Neutrophil (primary cell): Measurements from ENCODE around the gene TWF2.

Experiments
- H3K27ac ChIP-seq: fragments of 200-600 bp; sonication (generic); 2 replicates; pipeline ENCODE4 v1.5.1; 2016; ENCODE audit warnings: mild to moderate bottlenecking, moderate library complexity
- H3K27me3 ChIP-seq: fragments of 200-600 bp; sonication (generic); 2 replicates; pipeline ENCODE4 v1.6.0; 2016; ENCODE audit warnings: mild to moderate bottlenecking
- H3K36me3 ChIP-seq: fragments of 200-600 bp; sonication (generic); 2 replicates; pipeline ENCODE4 v1.5.1; 2017
- H3K4me1 ChIP-seq, 2 experiments: fragments of 200-600 bp in 1 of 2; sonication (generic) in 1 of 2; 1 replicate in 1 of 2; 2 replicates in 1 of 2; pipeline versions ENCODE4 v1.5.1 to v1.6.1; 2013 to 2016; ENCODE audit warnings: low read depth in 1 of 2, low read length in 1 of 2, mild to moderate bottlenecking in 1 of 2, moderate library complexity in 1 of 2; ENCODE audit not compliant: control insufficient read depth in 1 of 2, insufficient read depth in 1 of 2
- H3K4me3 ChIP-seq, 2 experiments: fragments of 200-600 bp in 1 of 2; sonication (generic) in 1 of 2; 1 replicate in 1 of 2; 2 replicates in 1 of 2; pipeline ENCODE4 v1.5.1; 2013 to 2016; ENCODE audit warnings: low read depth in 1 of 2, low read length in 1 of 2, mild to moderate bottlenecking in 1 of 2, moderate library complexity in 1 of 2
- H3K9me3 ChIP-seq: fragments of 200-600 bp; sonication (generic); 2 replicates; pipeline ENCODE4 v1.5.1; 2016
- CTCF ChIP-seq: fragments of 200-600 bp; sonication (generic); IDR thresholded peaks from 2 replicates; pipeline ENCODE4 v1.5.1; 2016; ENCODE audit warnings: antibody characterized with exemption

TWF2 gene

GRCh38 chr3:52249683-52250082 lies 10.7 kb upstream of the TWF2 start:
- peaks cover 70% of the 10 kb centered on the region for H3K36me3 ChIP-seq
- peak overlapping the region; percentile 98 for H3K27ac ChIP-seq
- no peaks in the 10 kb centered on the region for H3K9me3 ChIP-seq
- TF ChIP-seq CTCF, result no peak
- H3K27me3 ChIP-seq, result no peaks in the 10 kb centered on the region
- H3K4me3 ChIP-seq, result no peak overlapping the region
- H3K4me1 ChIP-seq, result peaks cover 55 to 69% of the 10 kb centered on the region in 2 experiments

GRCh38 chr3:52248816-52249547 lies 10.0 kb upstream of the TWF2 start:
- no peak overlapping the region for H3K4me3 ChIP-seq
- no peak for TF ChIP-seq CTCF
- peaks cover 61 to 73% of the 10 kb centered on the region in 2 experiments for H3K4me1 ChIP-seq
- H3K27me3 ChIP-seq, result no peaks in the 10 kb centered on the region
- H3K9me3 ChIP-seq, result no peaks in the 10 kb centered on the region
- H3K36me3 ChIP-seq, result peaks cover 63% of the 10 kb centered on the region
- peak overlapping the region; percentile 98 for H3K27ac ChIP-seq

- Histone ChIP-seq H3K9me3 (no peaks in the 10 kb centered on the region), H3K4me1 (peaks cover 60 to 71% of the 10 kb centered on the region in 2 experiments), H3K27ac (peak overlapping the region; percentile 98), H3K27me3 (no peaks in the 10 kb centered on the region), H3K4me3 (peak overlapping the region in 1 of 2 experiments; percentile 81), H3K36me3 (peaks cover 57% of the 10 kb centered on the region)
- TF ChIP-seq CTCF, result no peak
These were observed 9.2 kb upstream of the TWF2 start for GRCh38 chr3:52248165-52248541.

GRCh38 chr3:52247409-52248164 lies 8.6 kb upstream of the TWF2 start:
- Histone ChIP-seq H3K9me3 (no peaks in the 10 kb centered on the region), H3K27ac (peak overlapping the region; percentile 98), H3K4me3 (peak overlapping the region; percentile 81 to 94), H3K27me3 (no peaks in the 10 kb centered on the region), H3K4me1 (peaks cover 55 to 66% of the 10 kb centered on the region in 2 experiments), H3K36me3 (peaks cover 52% of the 10 kb centered on the region)
- TF ChIP-seq CTCF, result no peak

GRCh38 chr3:52246728-52247408 lies 7.9 kb upstream of the TWF2 start:
- no peaks in the 10 kb centered on the region for H3K27me3 ChIP-seq
- H3K4me1 ChIP-seq, result peaks cover 53 to 61% of the 10 kb centered on the region in 2 experiments
- H3K4me3 ChIP-seq, result peak overlapping the region; percentile 81 to 94
- H3K9me3 ChIP-seq, result no peaks in the 10 kb centered on the region
- no peak for TF ChIP-seq CTCF
- peaks cover 44% of the 10 kb centered on the region for H3K36me3 ChIP-seq
- peak overlapping the region; percentile 98 for H3K27ac ChIP-seq
